Measurements from ENCODE around the gene SETX.

GRCh38 chr9:132232522-132232921 lies 122.3 kb downstream of the SETX start:
- TF ChIP-seq CTCF (IDR thresholded peaks at IDR 0.05; ENCODE audit: insufficient read depth, low read length, poor library complexity, severe bottlenecking) (no peak), EZH2phosphoT487 (conservative IDR thresholded peaks at IDR 0.05; ENCODE audit: low read length) (no peak)

All from SU-DHL-6 (cell line).